Measurements from ENCODE around the gene IMPA2.

GRCh38 chr18:12007063-12007462 lies 25.8 kb downstream of the IMPA2 start:
- TF ChIP-seq EP300 (IDR thresholded peaks at IDR 0.05; ENCODE audit: borderline replicate concordance in 1 of 2, low read depth in 2 of 2, low read length in 2 of 2) = no peak
- TF ChIP-seq POLR2A (IDR thresholded peaks at IDR 0.05; ENCODE audit: control extremely low read depth in 1 of 2, low read depth in 2 of 2, low read length in 2 of 2) = no peak

Data from H1 (cell line).